Activated CD4-positive, alpha-beta T cell treated with anti-CD3 and anti-CD28 coated beads for 24 hours (primary cell): ENCODE data around the gene G3BP2.
"Not testable (repeated sequence)": the region's sequence is repeated elsewhere in the genome, so short reads cannot be mapped to it uniquely, and the experiment has no call there.

Experiments
- DNase-seq, 2 donors: peaks; one replicate each; pipeline ENCODE4 v3.0.0-alpha.2; 2020; ENCODE audit warnings: low read depth in 2 of 2

Gene G3BP2

DNA sequence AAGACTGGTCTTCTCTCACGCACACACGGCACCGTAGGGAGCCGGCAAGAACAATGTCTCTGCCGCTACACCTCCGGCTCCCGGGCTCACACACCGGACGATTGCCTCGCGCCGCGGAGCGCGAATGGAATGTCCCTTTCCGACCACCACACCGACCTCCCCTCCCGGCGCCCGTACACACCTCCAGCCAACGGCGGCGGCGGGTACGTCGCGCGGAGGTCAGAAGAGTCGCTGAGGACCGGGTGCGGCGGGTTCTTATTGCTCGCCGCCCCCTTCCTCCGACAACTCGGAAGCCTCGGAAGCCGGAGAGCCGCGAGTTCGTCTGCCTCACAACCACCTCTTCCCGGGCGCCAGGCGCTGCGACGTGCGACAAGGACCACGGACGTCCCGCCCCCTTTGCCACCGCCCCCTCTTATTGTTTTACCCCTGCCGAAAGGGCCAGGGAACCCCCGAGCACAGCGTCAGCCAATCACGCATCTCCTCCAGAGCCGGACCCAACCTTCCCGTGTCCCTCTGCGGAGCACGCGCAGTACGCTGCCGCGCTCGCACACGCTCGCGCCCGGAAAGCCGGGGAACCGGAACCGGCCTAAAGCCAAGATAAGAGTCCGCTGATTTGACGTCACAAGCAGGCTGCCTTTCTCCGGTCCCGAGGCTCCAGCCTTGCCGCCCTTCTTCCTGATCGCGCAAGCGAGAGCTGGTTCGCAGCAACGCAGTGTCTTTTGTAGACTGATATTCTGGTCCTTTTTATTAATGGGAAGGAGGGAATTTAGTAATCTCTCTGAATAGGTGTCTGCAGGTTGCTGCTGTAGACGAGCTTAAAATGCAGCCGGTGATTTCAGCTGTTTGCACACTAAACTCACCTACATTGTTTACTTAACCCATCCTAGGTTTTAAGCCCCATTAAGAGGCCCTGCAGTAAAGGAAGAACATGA lies at the start of gene G3BP2:
Gene G3BP2, minus strand, starts transcription at position 385 of the 932 bp plus-strand sequence. CDS start 11,386 bp downstream, outside the sequence.
- DNase-seq, result peak; percentile 95

DNA sequence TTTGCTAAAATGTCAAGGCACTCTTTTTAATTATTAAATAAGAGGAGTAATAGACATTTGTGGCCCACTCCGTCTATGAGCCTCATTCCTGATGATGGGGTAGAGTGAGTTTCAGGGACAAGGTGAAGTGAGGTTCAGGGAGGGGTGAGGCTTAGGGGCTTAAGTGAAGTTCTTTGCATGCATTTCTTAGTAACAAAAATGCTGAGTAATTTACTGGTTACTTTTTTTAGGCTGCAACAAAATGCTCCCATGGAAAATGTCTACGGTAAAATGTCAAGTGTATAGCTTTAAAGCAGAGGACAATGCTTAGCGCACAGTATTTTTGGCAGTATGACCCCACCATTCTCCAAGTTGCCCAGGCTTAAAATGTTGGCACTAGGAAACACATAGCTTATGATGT lies 49.2 kb upstream of the G3BP2 start:
- DNase-seq, result no peak

DNA sequence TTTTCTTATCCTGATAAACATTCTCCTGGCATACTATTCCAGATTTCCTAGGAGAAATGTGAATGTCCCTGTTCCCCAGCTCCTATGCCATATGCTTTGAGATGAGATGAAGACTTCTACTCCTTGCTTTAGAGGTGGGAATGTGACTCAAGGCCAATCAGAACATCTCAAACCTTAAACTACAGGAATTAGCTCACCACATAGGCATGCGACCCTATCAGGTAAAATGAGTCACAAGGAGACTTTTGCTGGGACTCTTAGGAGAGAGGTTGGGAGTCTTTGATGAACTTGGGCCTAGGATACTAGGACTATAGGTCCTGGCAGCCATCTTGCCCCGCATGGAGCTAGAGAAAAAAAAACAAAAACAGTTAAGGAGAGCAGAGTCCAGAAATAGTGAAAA lies 45.3 kb upstream of the G3BP2 start:
- no peak for DNase-seq

DNA sequence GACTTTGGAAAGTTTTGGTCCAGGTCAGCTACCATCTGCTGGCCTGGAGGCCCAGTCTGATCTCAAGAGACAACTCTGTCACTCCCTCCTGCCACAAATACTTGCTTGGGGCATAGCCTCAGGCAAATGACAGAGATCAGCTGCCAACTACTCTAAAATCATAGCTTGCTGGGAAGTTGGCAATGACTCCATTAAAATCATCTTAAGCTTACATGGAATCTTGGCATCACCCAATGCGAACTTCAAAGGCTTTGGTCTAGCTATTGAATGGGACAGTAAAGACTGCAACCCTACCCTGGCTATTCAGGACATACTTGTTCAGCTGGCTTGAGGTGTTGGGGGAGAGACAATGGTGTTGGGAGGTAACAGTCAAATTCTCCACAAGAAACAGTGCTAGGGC lies 44.2 kb upstream of the G3BP2 start:
- no peak for DNase-seq

DNA sequence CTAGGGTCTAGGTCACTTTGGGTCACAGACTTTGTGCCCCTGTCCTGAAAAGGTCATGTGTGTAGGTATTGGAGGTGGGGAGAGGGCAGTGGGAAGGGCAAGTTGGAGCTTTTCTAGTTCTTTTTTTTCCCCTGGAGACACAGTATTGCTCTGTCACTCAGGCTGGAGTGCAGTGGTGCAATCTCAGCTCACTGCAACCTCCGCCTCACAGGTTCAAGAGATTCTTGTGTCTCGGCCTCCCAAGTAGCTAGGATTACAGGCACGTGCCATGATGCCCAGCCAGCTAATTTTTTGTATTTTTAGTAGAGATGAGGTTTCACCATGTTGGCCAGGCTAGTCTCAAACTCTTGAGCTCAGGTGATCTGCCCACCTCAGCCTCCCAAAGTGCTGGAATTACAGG lies 42.8 kb upstream of the G3BP2 start:
- DNase-seq, result not testable (repeated sequence)

DNA sequence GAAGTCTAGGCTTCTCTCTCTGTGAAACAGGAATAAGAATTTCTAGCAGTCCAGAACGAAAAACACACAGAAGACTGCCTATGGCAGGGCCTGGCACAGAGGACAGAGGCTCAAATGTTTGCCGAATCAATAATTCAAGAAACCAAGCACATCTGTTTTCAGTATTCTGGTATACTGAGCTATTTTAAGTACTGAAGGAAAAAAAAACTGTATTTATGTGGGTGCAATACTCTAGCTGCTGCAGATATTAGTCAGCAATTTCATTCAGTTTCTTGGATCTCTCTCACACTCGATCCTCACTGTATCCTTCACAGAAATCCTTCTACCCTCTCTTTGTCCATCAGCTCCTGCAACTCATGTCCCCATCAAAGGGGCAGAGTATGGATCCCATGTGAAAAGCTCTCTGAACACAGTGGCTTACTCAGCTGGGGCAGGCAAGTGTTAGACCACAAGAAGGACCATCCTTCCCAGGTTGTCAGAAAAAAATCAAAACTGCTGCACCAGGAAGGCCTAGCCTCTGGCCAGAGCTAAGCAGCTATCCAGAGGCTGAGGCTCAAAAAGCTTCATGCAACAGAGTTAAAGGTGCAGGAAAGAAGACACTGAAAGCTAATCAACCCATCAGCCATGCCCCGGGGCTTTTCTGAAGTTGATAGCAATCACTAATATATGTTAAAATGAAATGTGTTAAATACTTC lies 42.0 kb upstream of the G3BP2 start:
- no peak for DNase-seq

DNA sequence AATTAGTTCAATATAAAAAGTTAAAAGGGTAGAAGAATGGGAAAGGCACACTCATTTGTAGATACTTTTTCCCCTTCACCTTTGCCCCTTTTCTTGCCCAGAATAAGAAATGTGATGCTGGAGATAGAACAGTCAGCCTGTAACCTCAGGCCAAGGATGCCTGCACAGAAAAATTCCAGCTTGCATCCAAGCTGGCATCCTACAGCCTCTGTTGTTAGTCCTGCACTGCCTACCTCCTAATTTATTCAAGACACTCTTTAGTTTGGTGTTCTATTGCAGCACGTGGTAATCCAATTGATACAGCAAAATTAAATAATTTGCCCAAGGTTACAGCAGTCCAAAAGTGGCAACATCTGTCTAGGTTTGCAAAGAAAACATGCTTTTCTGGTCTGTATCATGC lies 41.5 kb upstream of the G3BP2 start:
- no peak for DNase-seq

DNA sequence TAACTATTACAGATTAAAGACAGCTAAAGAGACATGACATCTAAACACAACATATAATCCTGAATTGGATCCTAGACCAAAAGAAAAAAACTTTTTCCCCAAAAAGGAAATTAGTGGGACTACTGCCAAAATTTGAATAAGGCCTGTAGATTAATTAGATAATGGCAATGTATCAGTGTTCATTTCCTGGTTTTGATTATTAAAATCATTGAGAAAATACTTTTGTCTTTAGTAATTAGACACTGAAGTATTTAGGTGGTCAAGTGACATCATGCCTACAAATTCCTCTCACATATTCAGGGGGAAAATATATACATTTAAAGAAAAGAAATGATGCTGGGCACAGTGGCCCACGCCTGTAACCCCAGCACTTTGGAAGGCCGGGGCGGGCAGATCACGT lies 40.8 kb upstream of the G3BP2 start:
- DNase-seq, result no peak

DNA sequence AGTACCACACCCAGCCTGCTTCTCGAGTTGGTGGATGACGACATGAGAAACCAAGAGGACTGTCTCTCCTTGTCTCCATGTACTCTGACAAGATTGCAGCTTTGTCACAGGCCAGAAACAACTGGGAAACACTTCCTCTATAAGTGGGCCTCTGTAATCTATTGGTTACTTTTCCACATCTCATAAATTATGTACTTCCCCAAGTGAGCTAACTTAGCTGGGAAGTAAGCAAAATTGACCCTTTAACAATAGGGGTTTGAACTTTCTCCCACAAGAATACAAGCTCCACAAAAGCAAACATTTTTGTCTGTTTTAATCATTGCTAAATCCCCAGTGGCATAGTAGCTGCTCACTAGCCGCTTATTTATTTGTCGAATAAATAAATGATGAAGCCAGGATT lies 37.0 kb upstream of the G3BP2 start:
- DNase-seq, result no peak

DNA sequence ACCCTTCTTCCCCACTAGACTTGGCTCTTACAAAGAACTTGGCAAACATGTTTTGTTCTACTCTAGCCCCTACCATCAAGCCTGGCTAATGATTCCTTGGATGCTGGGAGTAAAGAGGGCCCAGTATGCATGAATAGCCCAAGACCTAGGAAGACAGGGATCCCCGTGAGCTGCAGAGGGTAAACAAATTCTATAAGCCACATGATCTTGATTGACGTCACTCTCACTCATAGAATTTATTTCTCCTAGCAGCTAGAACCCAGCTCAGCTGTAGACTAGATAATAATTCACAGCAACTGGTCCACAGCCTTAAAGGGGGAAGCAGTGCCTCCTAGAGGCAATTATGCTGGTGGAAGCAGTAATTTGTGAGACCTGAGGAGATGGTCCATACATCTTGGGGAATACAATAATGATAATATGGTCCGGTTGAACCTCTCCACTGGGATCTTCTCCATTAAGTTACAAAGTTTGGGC lies 35.0 kb upstream of the G3BP2 start:
- no peak for DNase-seq

DNA sequence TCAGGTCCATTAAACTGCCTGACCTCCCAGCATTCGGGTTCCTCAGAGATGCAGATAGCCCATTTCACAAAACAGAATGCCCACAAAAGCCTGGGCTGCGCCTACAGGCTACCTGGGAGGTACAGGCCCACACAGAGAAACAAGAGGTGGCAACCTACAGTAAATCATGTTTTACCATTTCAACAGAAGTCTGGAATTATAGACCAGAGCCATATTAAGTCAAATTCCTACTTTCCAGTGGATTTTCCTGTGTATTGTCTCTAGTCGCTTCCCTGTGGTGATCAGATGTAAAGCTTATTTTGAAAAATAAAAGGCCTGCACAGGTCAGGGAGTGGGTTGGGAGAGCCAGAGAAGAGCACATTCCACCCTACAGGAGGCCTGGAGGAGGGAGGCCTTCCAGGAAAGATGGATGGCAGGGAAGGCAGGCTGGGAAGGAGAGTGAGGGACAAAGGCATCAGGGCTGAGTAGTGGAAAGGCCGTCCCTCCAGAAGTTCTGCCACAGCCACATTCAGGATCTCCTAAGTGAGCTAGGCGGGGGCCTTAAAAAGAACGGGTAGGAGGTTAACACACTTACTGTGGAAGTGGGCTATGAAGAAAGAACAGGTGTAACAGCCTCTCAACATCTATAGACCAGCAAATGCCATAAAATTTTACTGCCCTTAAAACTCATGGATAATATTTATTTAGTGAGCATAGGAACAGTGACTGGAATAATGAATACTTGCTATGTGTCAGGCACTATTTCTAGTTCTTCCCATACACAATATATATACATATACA lies 32.2 kb upstream of the G3BP2 start:
- DNase-seq, result no peak

DNA sequence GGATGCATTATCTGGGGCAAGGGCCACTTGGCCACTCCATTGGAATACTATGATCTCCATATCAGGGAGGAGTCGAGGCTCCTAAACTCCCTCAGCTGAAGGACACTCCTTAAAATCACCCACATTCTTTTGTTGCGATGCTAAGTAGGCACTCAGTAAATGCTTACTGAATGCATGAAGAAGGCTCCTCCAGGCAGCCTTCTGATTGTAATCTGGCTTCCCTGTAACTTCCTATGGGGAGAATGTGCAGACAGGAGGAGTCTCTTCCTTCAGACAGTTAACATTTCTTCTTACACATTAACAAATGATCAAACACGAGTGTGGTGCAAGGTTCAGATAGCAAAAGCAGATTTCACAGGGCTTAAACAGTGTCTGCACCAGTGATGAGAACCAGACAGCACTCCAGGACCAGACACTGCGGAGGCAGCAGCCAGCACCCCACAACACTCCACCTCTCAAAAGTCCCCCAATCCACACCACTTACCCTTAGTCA lies 29.8 kb upstream of the G3BP2 start:
- no peak for DNase-seq

DNA sequence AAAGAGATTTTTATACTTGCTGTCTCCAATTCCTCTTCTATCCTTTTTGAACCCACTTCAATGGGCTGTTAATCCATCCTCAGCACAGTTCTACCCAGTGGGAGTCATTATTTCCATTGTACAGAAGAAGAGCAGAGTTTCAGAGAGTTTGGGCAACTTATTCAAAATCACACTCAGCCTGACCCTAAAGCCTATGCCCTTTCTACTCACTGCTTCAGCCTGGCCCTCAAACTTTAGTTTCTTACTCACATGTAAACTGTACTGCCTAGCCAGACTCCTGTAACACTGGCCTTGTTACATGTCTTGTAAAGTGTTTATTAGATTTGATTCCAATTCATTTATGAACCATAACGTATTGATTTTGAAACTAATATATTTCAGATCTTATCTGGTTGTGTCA lies 26.1 kb upstream of the G3BP2 start:
- DNase-seq, result no peak

DNA sequence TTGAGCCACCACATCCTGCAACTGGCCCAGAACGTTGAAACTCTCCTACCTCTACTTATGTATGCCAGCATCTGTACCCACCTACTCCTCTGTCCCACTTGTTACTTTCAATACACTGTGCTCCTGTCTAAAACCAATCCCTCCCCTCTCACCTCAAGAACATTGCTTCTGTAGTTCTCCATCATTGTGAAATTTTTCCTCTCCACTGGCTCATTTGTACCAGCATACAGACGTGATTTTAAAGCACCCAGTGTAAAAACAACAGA lies 25.7 kb upstream of the G3BP2 start:
- no peak for DNase-seq

DNA sequence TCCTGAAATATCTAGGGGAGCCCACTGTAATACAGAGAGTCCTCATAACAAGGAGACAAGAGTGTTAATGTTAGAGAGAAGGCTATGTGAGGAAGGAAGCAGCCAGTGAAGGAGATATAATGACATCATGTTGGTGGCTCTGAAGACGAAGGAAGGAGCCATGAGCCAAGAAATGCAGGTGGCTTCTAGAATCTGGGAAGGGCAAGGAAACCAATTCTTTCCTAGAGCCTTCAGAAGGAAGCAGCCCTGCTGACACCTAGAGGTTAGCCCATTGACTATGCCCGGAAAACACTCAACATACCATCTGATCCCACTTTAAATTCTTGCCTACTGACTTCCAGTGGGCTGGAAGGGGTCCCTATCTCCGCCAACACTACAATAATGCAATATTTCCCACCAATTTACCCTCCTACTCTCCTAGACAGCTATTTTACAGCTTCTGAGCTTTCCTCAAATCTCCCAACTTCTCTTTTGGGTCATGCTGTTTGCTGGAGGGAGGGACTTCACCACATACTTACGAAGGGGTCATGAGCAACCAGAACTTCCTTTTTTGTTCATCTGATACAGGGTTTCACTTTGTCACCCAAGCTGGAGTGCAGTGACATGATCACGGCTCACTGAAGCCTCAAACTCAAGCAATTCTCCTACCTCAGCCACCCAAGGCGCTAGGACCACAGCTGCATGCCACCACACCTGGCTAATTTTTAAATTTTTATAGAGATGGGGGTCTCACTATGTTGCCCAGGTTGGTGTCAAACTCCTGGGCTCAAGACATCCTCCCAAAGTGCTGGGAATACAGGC lies 25.2 kb upstream of the G3BP2 start:
- no peak for DNase-seq

DNA sequence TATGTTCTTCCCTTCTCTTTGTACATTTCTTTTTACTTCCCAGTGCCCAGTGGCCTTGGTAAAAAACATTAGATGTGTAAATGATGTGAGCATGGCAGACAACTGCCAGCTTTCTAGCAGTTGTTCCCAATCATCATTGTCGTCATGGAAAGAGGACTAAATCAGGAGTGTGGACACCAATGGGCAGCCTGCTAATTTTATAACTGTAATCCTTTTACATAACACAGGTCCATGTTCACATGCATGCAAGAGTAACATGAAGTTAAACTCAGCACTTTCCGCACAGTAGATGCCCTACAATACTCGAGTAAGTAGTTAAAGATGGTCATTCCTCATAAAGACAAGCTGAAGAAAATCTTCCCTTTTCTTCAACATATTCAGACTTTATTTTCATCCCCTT lies 23.4 kb upstream of the G3BP2 start:
- no peak for DNase-seq

DNA sequence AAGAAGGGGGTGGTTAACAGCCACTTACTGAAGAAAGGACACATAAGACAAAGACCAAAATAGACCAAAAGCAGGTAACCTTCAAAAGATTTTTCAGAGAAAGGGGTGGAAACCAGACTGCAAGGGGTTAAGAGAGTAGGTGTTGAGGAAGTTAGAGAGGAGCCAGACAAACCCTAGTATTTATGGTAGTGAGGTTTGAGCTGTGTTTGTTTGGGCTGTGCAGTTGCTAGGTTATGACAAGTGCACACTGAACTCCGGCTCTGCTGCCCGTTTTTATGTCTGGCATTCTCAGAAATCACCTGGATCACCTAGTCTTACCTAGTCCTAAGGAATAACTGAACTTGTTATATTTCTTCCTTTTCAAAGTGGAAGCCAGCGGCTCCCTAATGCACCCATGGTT lies 22.9 kb upstream of the G3BP2 start:
- DNase-seq, result no peak

DNA sequence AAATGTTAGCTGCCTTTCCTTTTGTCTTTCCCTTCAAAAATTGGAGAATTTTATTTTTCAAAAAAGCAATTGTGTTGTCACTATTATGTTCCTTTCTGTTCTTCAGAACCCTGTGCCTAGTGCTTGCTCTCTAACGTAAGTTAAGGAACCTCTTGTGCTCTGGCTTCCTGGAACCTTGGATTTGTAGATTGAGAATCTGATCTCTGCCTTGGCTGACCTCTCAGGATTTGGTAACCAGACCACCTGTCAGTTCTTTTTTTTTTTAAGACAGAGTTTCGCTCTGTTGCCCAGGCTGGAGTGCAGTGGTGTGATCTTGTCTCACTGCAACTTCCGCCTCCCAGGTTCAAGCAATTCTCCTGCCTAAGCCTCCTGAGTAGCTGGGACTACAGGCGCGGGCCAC lies 18.9 kb upstream of the G3BP2 start:
- DNase-seq, result not testable (repeated sequence)

DNA sequence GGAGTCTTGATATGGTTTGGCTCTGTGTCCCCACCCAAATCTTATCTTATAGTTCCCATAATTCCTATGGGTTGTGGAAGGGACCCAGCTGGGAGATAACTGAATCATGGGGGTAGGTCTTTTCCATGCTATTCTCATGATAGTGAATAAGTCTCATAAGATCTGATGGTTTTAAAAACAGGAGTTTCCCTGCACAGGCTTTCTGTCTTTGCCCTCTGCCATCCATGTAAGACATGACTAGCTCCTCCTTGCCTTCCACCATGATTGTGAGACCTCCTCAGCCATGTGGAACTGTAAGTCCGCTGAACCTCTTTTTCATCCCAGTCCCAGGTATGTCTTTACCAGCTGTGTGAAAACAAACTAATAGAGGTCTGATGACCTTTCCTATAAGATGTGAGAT lies 13.9 kb upstream of the G3BP2 start:
- DNase-seq, result not testable (repeated sequence)

DNA sequence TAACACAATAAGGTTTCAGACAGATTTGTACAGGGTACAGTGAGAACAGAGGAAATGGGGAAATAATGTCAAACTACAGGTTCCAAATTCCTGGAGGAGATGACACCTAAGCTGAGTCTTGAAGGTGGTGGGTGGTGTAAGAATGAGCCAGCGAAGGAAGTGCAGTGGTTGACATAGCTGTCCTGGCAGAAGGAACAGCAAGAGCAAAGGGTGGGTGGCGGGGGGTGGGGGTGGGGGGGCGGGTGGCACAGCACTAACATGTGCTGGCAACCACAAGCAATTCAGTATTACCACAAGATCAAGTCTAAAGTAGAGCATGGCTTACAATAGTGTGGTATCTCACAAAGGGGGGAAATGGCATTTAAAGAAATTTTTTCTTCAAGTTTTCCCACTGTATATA lies 13.1 kb upstream of the G3BP2 start:
- no peak for DNase-seq

DNA sequence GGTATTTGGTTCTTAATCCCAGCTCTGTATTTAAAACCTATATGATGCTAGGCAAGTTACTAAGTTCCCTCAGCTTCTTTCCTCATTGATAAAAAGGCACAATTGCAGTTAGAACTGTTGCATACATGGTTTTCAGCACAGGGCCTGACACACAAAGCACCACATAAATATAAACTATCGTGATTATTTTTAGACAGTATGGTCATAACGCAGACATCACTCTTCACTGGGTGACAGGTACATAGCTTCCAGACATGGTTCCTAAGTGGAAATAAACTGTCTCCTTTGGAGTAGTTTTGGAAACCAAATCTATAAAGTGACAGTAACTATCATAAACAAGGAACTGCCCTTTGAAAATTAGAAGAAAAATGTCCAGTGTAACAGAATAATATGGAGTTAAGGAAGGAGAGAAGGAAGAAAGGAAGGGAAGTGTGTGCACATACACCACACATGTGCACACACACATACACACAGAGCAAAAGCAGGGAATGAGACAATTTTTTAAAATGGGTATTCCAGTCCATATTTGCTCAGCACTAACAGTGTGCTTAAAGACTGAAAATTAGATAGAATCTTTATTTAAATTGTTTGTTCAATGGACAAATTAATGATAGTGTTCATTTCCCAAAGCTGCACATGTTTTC lies 12.5 kb upstream of the G3BP2 start:
- no peak for DNase-seq
